Spinal cord (tissue), 10 donors: ENCODE results near the gene ADAM12. TPM values are rescaled to one million over a fixed set of nuclear protein-coding genes. Genes with fewer than 3 reads are reported as not detected.

Experiments
- DNase-seq, 6 donors: peaks; one replicate each; pipeline versions ENCODE4 v3.0.0 to v3.0.0-alpha.2; 2013 to 2015; ENCODE audit warnings: low spot score in 6 of 6, low read depth in 4 of 6
- H3K27ac ChIP-seq: one replicate; pipeline ENCODE4 v1.5.1; 2013; ENCODE audit warnings: low read depth, low read length, control low read depth
- H3K27me3 ChIP-seq: one replicate; pipeline ENCODE4 v1.6.1; 2013; ENCODE audit warnings: low read length; ENCODE audit not compliant: control insufficient read depth, insufficient read depth
- H3K36me3 ChIP-seq: one replicate; pipeline ENCODE4 v1.6.1; 2013; ENCODE audit warnings: low read length; ENCODE audit not compliant: control insufficient read depth, insufficient read depth
- H3K4me1 ChIP-seq: one replicate; pipeline ENCODE4 v1.6.1; 2013; ENCODE audit warnings: low read length; ENCODE audit not compliant: control insufficient read depth, insufficient read depth
- H3K4me3 ChIP-seq: one replicate; pipeline ENCODE4 v1.5.1; 2013; ENCODE audit warnings: low read depth, low read length, control low read depth
- H3K9me3 ChIP-seq: one replicate; pipeline ENCODE4 v1.6.1; 2013; ENCODE audit warnings: low read length; ENCODE audit not compliant: control insufficient read depth, insufficient read depth
- WGBS: methylation state at CpG from one replicate; pipeline ENCODE4 v1.1.5; 2013; ENCODE audit warnings: missing lambda C conversion rate; ENCODE audit not compliant: insufficient coverage; 5-methylcytosine and 5-hydroxymethylcytosine counted together
- polyA plus RNA-seq, 2 donors: library from polyadenylated mRNA; unstranded; fragments of 120-200 nt; gene quantifications; one replicate each; pipeline ENCODE4 v1.2.1, GENCODE V29; 2013; ENCODE audit not compliant: insufficient read length in 2 of 2
- total RNA-seq, 2 donors: library from RNA; depleted of rRNA in 1 of 2; stranded (reverse); fragments of 120-200 nt in 1 of 2; fragments of >200 nt in 1 of 2; gene quantifications; one replicate each; pipeline versions ENCODE4 v1.2.3 to v1.2.4, GENCODE V29; 2013 to 2014
- donor health status: healthy.

The ADAM12 gene
- total and polyA plus RNA-seq, 4 donors: 9.8 to 81.5 (median 23.6) TPM

GRCh38 chr10:126165874-126166273 lies 222.4 kb downstream of the ADAM12 start:
- Histone ChIP-seq H3K4me3 (no peak overlapping the region), H3K36me3 (no peaks in the 10 kb centered on the region), H3K4me1 (peaks cover 8% of the 10 kb centered on the region), H3K9me3 (no peaks in the 10 kb centered on the region), H3K27me3 (no peaks in the 10 kb centered on the region), H3K27ac (no peak overlapping the region)
- WGBS: 100% methylated on average over 1 of the region's 2 CpGs
- no peak for DNase-seq

- DNase-seq: no peak
- H3K27me3 ChIP-seq: no peaks in the 10 kb centered on the region
- no peak overlapping the region for H3K27ac ChIP-seq
- H3K4me1 ChIP-seq: no peaks in the 10 kb centered on the region
- H3K4me3 ChIP-seq: no peak overlapping the region
- H3K9me3 ChIP-seq: no peaks in the 10 kb centered on the region
- WGBS: no CpG with 5 or more reads among the region's 4 CpGs
- no peaks in the 10 kb centered on the region for H3K36me3 ChIP-seq
These were observed 224.8 kb downstream of the ADAM12 start for GRCh38 chr10:126163506-126163905.

- H3K36me3 ChIP-seq: no peaks in the 10 kb centered on the region
- no peak overlapping the region for H3K27ac ChIP-seq
- WGBS: 50% methylated on average over 1 of the region's 5 CpGs
- no peak for DNase-seq
- no peaks in the 10 kb centered on the region for H3K27me3 ChIP-seq
- H3K9me3 ChIP-seq: no peaks in the 10 kb centered on the region
- no peaks in the 10 kb centered on the region for H3K4me1 ChIP-seq
- no peak overlapping the region for H3K4me3 ChIP-seq
These were observed 226.6 kb downstream of the ADAM12 start for GRCh38 chr10:126161691-126162090.

- DNase-seq: peak in 1 of 6 donors; percentile 49
- 85% methylated on average over 7 of the region's 10 CpGs for WGBS
These were observed 227.2 kb downstream of the ADAM12 start for GRCh38 chr10:126160971-126161630.

GRCh38 chr10:126160571-126160970 lies 227.7 kb downstream of the ADAM12 start:
- WGBS: 80% methylated on average over 5 of the region's 5 CpGs
- Histone ChIP-seq H3K27ac (no peak overlapping the region), H3K4me3 (no peak overlapping the region), H3K36me3 (no peaks in the 10 kb centered on the region), H3K27me3 (no peaks in the 10 kb centered on the region), H3K4me1 (no peaks in the 10 kb centered on the region), H3K9me3 (no peaks in the 10 kb centered on the region)
- no peak for DNase-seq

More at GRCh38 chr10:126160971-126161630, 227.2 kb downstream of the ADAM12 start:
- Histone ChIP-seq H3K36me3 (no peaks in the 10 kb centered on the region), H3K4me1 (no peaks in the 10 kb centered on the region), H3K9me3 (no peaks in the 10 kb centered on the region), H3K4me3 (no peak overlapping the region), H3K27ac (no peak overlapping the region), H3K27me3 (no peaks in the 10 kb centered on the region)

GRCh38 chr10:126158133-126158892 lies 230.0 kb downstream of the ADAM12 start:
- no peak for DNase-seq
- no peak overlapping the region for H3K4me3 ChIP-seq
- no peaks in the 10 kb centered on the region for H3K27me3 ChIP-seq
- H3K4me1 ChIP-seq: no peaks in the 10 kb centered on the region
- no peaks in the 10 kb centered on the region for H3K36me3 ChIP-seq
- H3K9me3 ChIP-seq: no peaks in the 10 kb centered on the region
- WGBS: 76% methylated on average over 20 of the region's 20 CpGs
- no peak overlapping the region for H3K27ac ChIP-seq

GRCh38 chr10:126157189-126157588 lies 231.1 kb downstream of the ADAM12 start:
- no peak overlapping the region for H3K4me3 ChIP-seq
- peak overlapping the region; percentile 33 for H3K27ac ChIP-seq
- H3K4me1 ChIP-seq: no peaks in the 10 kb centered on the region
- no peak for DNase-seq
- no peaks in the 10 kb centered on the region for H3K36me3 ChIP-seq
- no peaks in the 10 kb centered on the region for H3K27me3 ChIP-seq
- 50% methylated on average over 3 of the region's 5 CpGs for WGBS
- no peaks in the 10 kb centered on the region for H3K9me3 ChIP-seq

GRCh38 chr10:126156503-126156902 lies 231.8 kb downstream of the ADAM12 start:
- no peak overlapping the region for H3K4me3 ChIP-seq
- no peak for DNase-seq

GRCh38 chr10:126156012-126156411 lies 232.3 kb downstream of the ADAM12 start:
- no peak for DNase-seq
- H3K27ac ChIP-seq: no peak overlapping the region
- no peaks in the 10 kb centered on the region for H3K36me3 ChIP-seq
- H3K9me3 ChIP-seq: peaks cover 5% of the 10 kb centered on the region
- no peaks in the 10 kb centered on the region for H3K4me1 ChIP-seq
- H3K4me3 ChIP-seq: no peak overlapping the region
- no peaks in the 10 kb centered on the region for H3K27me3 ChIP-seq
- 67% methylated on average over 5 of the region's 7 CpGs for WGBS

More at GRCh38 chr10:126156503-126156902, 231.8 kb downstream of the ADAM12 start:
- H3K27me3 ChIP-seq: no peaks in the 10 kb centered on the region
- H3K4me1 ChIP-seq: no peaks in the 10 kb centered on the region
- WGBS: 91% methylated on average over 6 of the region's 6 CpGs
- no peak overlapping the region for H3K27ac ChIP-seq
- no peaks in the 10 kb centered on the region for H3K36me3 ChIP-seq
- no peaks in the 10 kb centered on the region for H3K9me3 ChIP-seq

- WGBS: 73% methylated on average over 3 of the region's 3 CpGs
- Histone ChIP-seq H3K4me1 (no peaks in the 10 kb centered on the region), H3K27ac (no peak overlapping the region), H3K27me3 (no peaks in the 10 kb centered on the region), H3K36me3 (no peaks in the 10 kb centered on the region), H3K4me3 (no peak overlapping the region), H3K9me3 (peaks cover 5% of the 10 kb centered on the region)
- peak in 1 of 6 donors; percentile 64 for DNase-seq
These were observed 232.7 kb downstream of the ADAM12 start for GRCh38 chr10:126155528-126155927.
